ENCODE data around the gene SPDYA.

Gene SPDYA

GRCh38 chr2:28893488-28893887 is 82.9 kb downstream of the SPDYA start:
- no peak for TF ChIP-seq CTCF (IDR thresholded peaks at IDR 0.05; ENCODE audit: borderline replicate concordance, insufficient read depth, low read depth, low read length)
- no peak overlapping the region for H3K4me3 ChIP-seq (ENCODE audit: low read depth, low read length)

- peak within 1 kb of the TSS; percentile 90 for H3K4me3 ChIP-seq (ENCODE audit: low read depth, low read length)
- no peak for TF ChIP-seq CTCF (IDR thresholded peaks at IDR 0.05; ENCODE audit: borderline replicate concordance, insufficient read depth, low read depth, low read length)
Measured at GRCh38 chr2:28894470-28895188, 84.0 kb downstream of the SPDYA start, which contains the start of gene WDR43. Gene WDR43, plus strand, starts transcription at chr2:28894667. Its CDS starts 32 bp downstream, at chr2:28894699.

- peak overlapping the region; percentile 90 for H3K4me3 ChIP-seq (ENCODE audit: low read depth, low read length)
- TF ChIP-seq CTCF (IDR thresholded peaks at IDR 0.05; ENCODE audit: borderline replicate concordance, insufficient read depth, low read depth, low read length) = no peak
Measured at GRCh38 chr2:28895189-28895893, 84.7 kb downstream of the SPDYA start.

- TF ChIP-seq CTCF (IDR thresholded peaks at IDR 0.05; ENCODE audit: borderline replicate concordance, insufficient read depth, low read depth, low read length) = no peak
- H3K4me3 ChIP-seq (ENCODE audit: low read depth, low read length) = no peak overlapping the region
Measured at GRCh38 chr2:28896906-28897305, 86.3 kb downstream of the SPDYA start.

- H3K4me3 ChIP-seq (ENCODE audit: low read depth, low read length) = no peak overlapping the region
- TF ChIP-seq CTCF (IDR thresholded peaks at IDR 0.05; ENCODE audit: borderline replicate concordance, insufficient read depth, low read depth, low read length) = no peak
Measured at GRCh38 chr2:28898048-28898447, 87.4 kb downstream of the SPDYA start.
